ENCODE results near the gene LACTB. TPM values are rescaled to one million over a fixed set of nuclear protein-coding genes. Genes with fewer than 3 reads are reported as not detected.
"Not testable (repeated sequence)": the region's sequence is repeated elsewhere in the genome, so short reads cannot be mapped to it uniquely, and the experiment has no call there.

Gene LACTB
- total and polyA plus RNA-seq, 2 experiments from 2014 or later = 26.5 to 31.0 TPM

- H2AFZ ChIP-seq = no peak overlapping the region
- peak; percentile 82 for TF ChIP-seq CTCF (IDR thresholded peaks at IDR 0.05; ENCODE audit: poor library complexity)
- TF ChIP-seq EZH2 (IDR thresholded peaks at IDR 0.05; ENCODE audit: borderline replicate concordance) = no peak
- peak; percentile 88 for DNase-seq (ENCODE audit: low spot score)
Measured at GRCh38 chr15:63093486-63094205, 28.0 kb upstream of the LACTB start.

GRCh38 chr15:63094495-63094931, 27.1 kb upstream of the LACTB start:
- TF ChIP-seq CTCF (IDR thresholded peaks at IDR 0.05; ENCODE audit: poor library complexity) = no peak
- TF ChIP-seq EZH2phosphoT487 (IDR thresholded peaks at IDR 0.05; ENCODE audit: low read depth, severe bottlenecking, unreplicated experiment) = no peak
- no peak for TF ChIP-seq EZH2 (IDR thresholded peaks at IDR 0.05; ENCODE audit: borderline replicate concordance)
- H3K4me3 ChIP-seq = no peak overlapping the region
- no peaks in the 10 kb centered on the region for H3K9me2 ChIP-seq (replicated peaks; ENCODE audit: insufficient read depth)
- no peaks in the 10 kb centered on the region for H3K36me3 ChIP-seq (replicated peaks; ENCODE audit: insufficient read depth, low read depth)
- H3K4me1 ChIP-seq (ENCODE audit: insufficient read depth) = peaks cover 5% of the 10 kb centered on the region
- no peaks in the 10 kb centered on the region for H3K9me3 ChIP-seq (ENCODE audit: low read depth)
- DNase-seq (ENCODE audit: low spot score) = no peak
- no peaks in the 10 kb centered on the region for H4K20me1 ChIP-seq (ENCODE audit: insufficient read depth, poor library complexity, severe bottlenecking)
- H3K4me2 ChIP-seq = no peak overlapping the region
- 72% methylated on average over 2 of the region's 2 CpGs for WGBS (ENCODE audit: low lambda C conversion rate, missing lambda C conversion rate)
- no peaks in the 10 kb centered on the region for H3K27me3 ChIP-seq
- H3K79me2 ChIP-seq = no peaks in the 10 kb centered on the region
- H2AFZ ChIP-seq = no peak overlapping the region
- no peak overlapping the region for H3K27ac ChIP-seq

More at GRCh38 chr15:63093486-63094205, 28.0 kb upstream of the LACTB start:
- no peaks in the 10 kb centered on the region for H3K36me3 ChIP-seq (replicated peaks; ENCODE audit: insufficient read depth, low read depth)
- H3K4me3 ChIP-seq = no peak overlapping the region
- no peaks in the 10 kb centered on the region for H3K9me3 ChIP-seq (ENCODE audit: low read depth)
- H4K20me1 ChIP-seq (ENCODE audit: insufficient read depth, poor library complexity, severe bottlenecking) = no peaks in the 10 kb centered on the region
- H3K4me2 ChIP-seq = no peak overlapping the region
- no peaks in the 10 kb centered on the region for H3K79me2 ChIP-seq
- H3K27ac ChIP-seq = no peak overlapping the region
- 24% methylated on average over 6 of the region's 6 CpGs for WGBS (ENCODE audit: low lambda C conversion rate, missing lambda C conversion rate)
- no peaks in the 10 kb centered on the region for H3K27me3 ChIP-seq
- H3K4me1 ChIP-seq (ENCODE audit: insufficient read depth) = peaks cover 12% of the 10 kb centered on the region
- no peaks in the 10 kb centered on the region for H3K9me2 ChIP-seq (replicated peaks; ENCODE audit: insufficient read depth)

- Histone ChIP-seq H3K27me3 (no peaks in the 10 kb centered on the region), H3K79me2 (no peaks in the 10 kb centered on the region), H3K4me3 (no peak overlapping the region), H3K36me3 (replicated peaks; ENCODE audit: insufficient read depth, low read depth) (no peaks in the 10 kb centered on the region), H2AFZ (no peak overlapping the region), H3K9me3 (ENCODE audit: low read depth) (no peaks in the 10 kb centered on the region), H3K4me1 (ENCODE audit: insufficient read depth) (no peaks in the 10 kb centered on the region), H3K4me2 (no peak overlapping the region), H3K27ac (no peak overlapping the region), H4K20me1 (ENCODE audit: insufficient read depth, poor library complexity, severe bottlenecking) (no peaks in the 10 kb centered on the region), H3K9me2 (replicated peaks; ENCODE audit: insufficient read depth) (no peaks in the 10 kb centered on the region)
- WGBS (ENCODE audit: low lambda C conversion rate, missing lambda C conversion rate) = 88% methylated on average over 4 of the region's 4 CpGs
- no peak for DNase-seq (ENCODE audit: low spot score)
- TF ChIP-seq EZH2phosphoT487 (IDR thresholded peaks at IDR 0.05; ENCODE audit: low read depth, severe bottlenecking, unreplicated experiment) (no peak), EZH2 (IDR thresholded peaks at IDR 0.05; ENCODE audit: borderline replicate concordance) (no peak), CTCF (IDR thresholded peaks at IDR 0.05; ENCODE audit: poor library complexity) (no peak)
Measured at GRCh38 chr15:63096178-63096577, 25.5 kb upstream of the LACTB start.

- H4K20me1 ChIP-seq (ENCODE audit: insufficient read depth, poor library complexity, severe bottlenecking); H3K36me3 ChIP-seq (replicated peaks; ENCODE audit: insufficient read depth, low read depth); H3K9me2 ChIP-seq (replicated peaks; ENCODE audit: insufficient read depth); H3K9me3 ChIP-seq (ENCODE audit: low read depth); H3K27ac ChIP-seq; H3K79me2 ChIP-seq; DNase-seq (ENCODE audit: low spot score); H3K4me1 ChIP-seq (ENCODE audit: insufficient read depth); H2AFZ ChIP-seq; H3K4me2 ChIP-seq; H3K27me3 ChIP-seq; H3K4me3 ChIP-seq: not testable (repeated sequence)
- WGBS (ENCODE audit: low lambda C conversion rate, missing lambda C conversion rate) = 94% methylated on average over 6 of the region's 33 CpGs
Measured at GRCh38 chr15:63098901-63099300, 22.8 kb upstream of the LACTB start.

- H3K9me3 ChIP-seq (ENCODE audit: low read depth); H3K27ac ChIP-seq; H3K4me1 ChIP-seq (ENCODE audit: insufficient read depth); H3K9me2 ChIP-seq (replicated peaks; ENCODE audit: insufficient read depth); DNase-seq (ENCODE audit: low spot score); H3K4me3 ChIP-seq; H3K27me3 ChIP-seq; H2AFZ ChIP-seq; H3K79me2 ChIP-seq; H4K20me1 ChIP-seq (ENCODE audit: insufficient read depth, poor library complexity, severe bottlenecking); H3K36me3 ChIP-seq (replicated peaks; ENCODE audit: insufficient read depth, low read depth); H3K4me2 ChIP-seq: not testable (repeated sequence)
- WGBS (ENCODE audit: low lambda C conversion rate, missing lambda C conversion rate) = 63% methylated on average over 5 of the region's 5 CpGs
Measured at GRCh38 chr15:63099581-63099980, 22.1 kb upstream of the LACTB start.
